ENCODE data around the gene PDGFA.

The PDGFA gene

GRCh38 chr7:457814-458510 lies 61.7 kb downstream of the PDGFA start:
- DNase-seq: no peak

GRCh38 chr7:455110-455928 lies 64.3 kb downstream of the PDGFA start:
- no peak for DNase-seq

GRCh38 chr7:454356-455109 lies 65.1 kb downstream of the PDGFA start:
- DNase-seq: no peak

GRCh38 chr7:453597-454306 lies 65.9 kb downstream of the PDGFA start:
- DNase-seq: no peak

- DNase-seq: no peak
These were observed 66.7 kb downstream of the PDGFA start for GRCh38 chr7:452791-453455.

GRCh38 chr7:452226-452751 lies 67.4 kb downstream of the PDGFA start:
- DNase-seq: no peak

- no peak for DNase-seq
These were observed 68.1 kb downstream of the PDGFA start for GRCh38 chr7:451255-452225.

- no peak for DNase-seq
These were observed 68.9 kb downstream of the PDGFA start for GRCh38 chr7:450741-451140.

- no peak for DNase-seq
These were observed 69.6 kb downstream of the PDGFA start for GRCh38 chr7:450036-450435.

- DNase-seq: no peak
These were observed 70.2 kb downstream of the PDGFA start for GRCh38 chr7:449324-450019.

- no peak for DNase-seq
These were observed 72.1 kb downstream of the PDGFA start for GRCh38 chr7:447523-447922.
